Bronchial epithelial cell (primary cell): ENCODE results near the gene CABP5. TPM values are rescaled to one million over a fixed set of nuclear protein-coding genes. Genes with fewer than 3 reads are reported as not detected.

ENCODE experiments used
- DNase-seq: peaks from one replicate; pipeline ENCODE4 v3.0.0-alpha.2; 2010; ENCODE audit warnings: low read depth
- FAIRE-seq: peaks from 2 replicates; lab custom pipeline; 2011; peaks lifted over from hg19 to GRCh38; lab: Jason Lieb, UNC
- H3K27me3 ChIP-seq: 2 replicates; pipeline ENCODE4 v1.5.1; 2011; ENCODE audit warnings: low read length; ENCODE audit not compliant: control insufficient read depth, insufficient read depth
- H3K36me3 ChIP-seq: 2 replicates; pipeline ENCODE4 v1.5.1; 2011; ENCODE audit warnings: low read length; ENCODE audit not compliant: control insufficient read depth, insufficient read depth
- H3K4me3 ChIP-seq: 2 replicates; pipeline ENCODE4 v1.5.1; 2011; ENCODE audit warnings: mild to moderate bottlenecking, low read depth, low read length, control low read depth
- CTCF ChIP-seq: IDR thresholded peaks from 2 replicates; pipeline ENCODE4 v1.5.1; 2011; ENCODE audit warnings: mild to moderate bottlenecking, moderate library complexity, low read length, control low read depth, inconsistent platforms; ENCODE audit not compliant: insufficient read depth, severe bottlenecking
- total RNA-seq: library from RNA; depleted of rRNA; stranded (reverse); fragments of >200 nt; gene quantifications from 2 replicates; pipeline ENCODE4 v1.2.1, GENCODE V29; 2014

CABP5 gene
- total RNA-seq, 1 donor from 2014 or later, result not detected

GRCh38 chr19:48000846-48001245, 43.0 kb downstream of the CABP5 start:
- H3K4me3 ChIP-seq, result no peak overlapping the region
- no peak for FAIRE-seq
- H3K36me3 ChIP-seq, result no peaks in the 10 kb centered on the region
- H3K27me3 ChIP-seq, result no peaks in the 10 kb centered on the region
- TF ChIP-seq CTCF, result no peak
- no peak for DNase-seq

GRCh38 chr19:47998800-47999199, 45.1 kb downstream of the CABP5 start:
- FAIRE-seq (no peak), DNase-seq (no peak)
- no peaks in the 10 kb centered on the region for H3K27me3 ChIP-seq
- TF ChIP-seq CTCF, result no peak
- H3K36me3 ChIP-seq, result no peaks in the 10 kb centered on the region
- H3K4me3 ChIP-seq, result no peak overlapping the region

GRCh38 chr19:47996230-47996727, 47.6 kb downstream of the CABP5 start:
- Histone ChIP-seq H3K4me3 (no peak overlapping the region), H3K36me3 (no peaks in the 10 kb centered on the region), H3K27me3 (no peaks in the 10 kb centered on the region)
- DNase-seq, result no peak
- FAIRE-seq, result no peak
- TF ChIP-seq CTCF, result no peak

GRCh38 chr19:47994209-47994802, 49.6 kb downstream of the CABP5 start, which contains the start of gene ELSPBP1:
TSS of gene ELSPBP1 (plus strand) at chr19:47994632. CDS start at chr19:48008668, 14,036 bp downstream.
- DNase-seq, result no peak

GRCh38 chr19:47992070-47992469, 51.8 kb downstream of the CABP5 start, which contains the start of gene BSPH1:
TSS of gene BSPH1 (minus strand) at chr19:47992170. CDS start at chr19:47992081, 89 bp downstream.
- no peak within 1 kb of the TSS for H3K4me3 ChIP-seq
- TF ChIP-seq CTCF, result no peak
- no peaks in the 10 kb centered on the region for H3K27me3 ChIP-seq
- no peak for FAIRE-seq
- no peaks in the 10 kb centered on the region for H3K36me3 ChIP-seq
- no peak for DNase-seq

More at GRCh38 chr19:47994209-47994802, 49.6 kb downstream of the CABP5 start, which contains the start of gene ELSPBP1:
- FAIRE-seq, result no peak
- Histone ChIP-seq H3K4me3 (no peak within 1 kb of the TSS), H3K27me3 (no peaks in the 10 kb centered on the region), H3K36me3 (no peaks in the 10 kb centered on the region)
- no peak for TF ChIP-seq CTCF
